Measurements from ENCODE around the gene TMEM171. TPM values are rescaled to one million over a fixed set of nuclear protein-coding genes. Genes with fewer than 3 reads are reported as not detected.

Gene TMEM171
- total RNA-seq, 2 donors from 2014 or later = 0.57 to 0.73 TPM

- peaks cover 15% of the 10 kb centered on the region for H3K9me3 ChIP-seq (ENCODE audit: control insufficient read depth, low read length)
- DNase-seq = no peak
- Mint-ChIP-seq H3K36me3 (ENCODE audit: low read depth) (no peaks in the 10 kb centered on the region), H3K27me3 (ENCODE audit: insufficient read depth) (no peaks in the 10 kb centered on the region), H3K4me3 (no peak overlapping the region), H3K4me1 (no peaks in the 10 kb centered on the region), H3K9me3 (peaks cover 20% of the 10 kb centered on the region), H3K27ac (no peak overlapping the region)
- WGBS, 2 experiments (ENCODE audit: insufficient coverage in 1 of 2, insufficient read length in 1 of 2) = 75 to 97% methylated on average over 1 of the region's 1 CpG
- no peaks in the 10 kb centered on the region for H3K27me3 ChIP-seq (ENCODE audit: control insufficient read depth, insufficient read depth, low read length, poor library complexity, severe bottlenecking)
- no peak overlapping the region for H3K4me3 ChIP-seq (ENCODE audit: low read length)
- no peaks in the 10 kb centered on the region for H3K4me1 ChIP-seq (ENCODE audit: control insufficient read depth, insufficient read depth, low read length)
- no peak for TF ChIP-seq CTCF (conservative IDR thresholded peaks at IDR 0.05)
- H3K27ac ChIP-seq (ENCODE audit: low read depth, low read length) = no peak overlapping the region
- H3K9ac ChIP-seq (ENCODE audit: extremely low read depth, low read length, poor library complexity, severe bottlenecking) = no peak overlapping the region
- no peaks in the 10 kb centered on the region for H3K36me3 ChIP-seq (ENCODE audit: control insufficient read depth, insufficient read depth, low read length)
Measured at GRCh38 chr5:73096239-73096575, 24.2 kb upstream of the TMEM171 start.

GRCh38 chr5:73097740-73098139 is 22.6 kb upstream of the TMEM171 start:
- TF ChIP-seq CTCF (conservative IDR thresholded peaks at IDR 0.05) = no peak
- Histone ChIP-seq H3K27ac (ENCODE audit: low read depth, low read length) (no peak overlapping the region), H3K36me3 (ENCODE audit: control insufficient read depth, insufficient read depth, low read length) (no peaks in the 10 kb centered on the region), H3K4me1 (ENCODE audit: control insufficient read depth, insufficient read depth, low read length) (no peaks in the 10 kb centered on the region), H3K4me3 (ENCODE audit: low read length) (no peak overlapping the region), H3K27me3 (ENCODE audit: control insufficient read depth, insufficient read depth, low read length, poor library complexity, severe bottlenecking) (no peaks in the 10 kb centered on the region), H3K9me3 (ENCODE audit: control insufficient read depth, low read length) (peaks cover 15% of the 10 kb centered on the region), H3K9ac (ENCODE audit: extremely low read depth, low read length, poor library complexity, severe bottlenecking) (no peak overlapping the region)
- Mint-ChIP-seq H3K27me3 (ENCODE audit: insufficient read depth) (no peaks in the 10 kb centered on the region), H3K4me1 (no peaks in the 10 kb centered on the region), H3K36me3 (ENCODE audit: low read depth) (no peaks in the 10 kb centered on the region), H3K9me3 (peaks cover 20% of the 10 kb centered on the region), H3K27ac (no peak overlapping the region), H3K4me3 (no peak overlapping the region)
- WGBS, 2 experiments (ENCODE audit: insufficient coverage in 1 of 2, insufficient read length in 1 of 2) = 84 to 93% methylated on average over 2 of the region's 2 CpGs
- DNase-seq = no peak

GRCh38 chr5:73100109-73100508 is 20.3 kb upstream of the TMEM171 start:
- H3K27ac ChIP-seq (ENCODE audit: low read depth, low read length) = no peak overlapping the region
- peaks cover 15% of the 10 kb centered on the region for H3K9me3 ChIP-seq (ENCODE audit: control insufficient read depth, low read length)
- H3K27me3 ChIP-seq (ENCODE audit: control insufficient read depth, insufficient read depth, low read length, poor library complexity, severe bottlenecking) = no peaks in the 10 kb centered on the region
- H3K4me3 ChIP-seq (ENCODE audit: low read length) = no peak overlapping the region
- Mint-ChIP-seq H3K27me3 (ENCODE audit: insufficient read depth) (no peaks in the 10 kb centered on the region), H3K36me3 (ENCODE audit: low read depth) (no peaks in the 10 kb centered on the region), H3K4me1 (no peaks in the 10 kb centered on the region), H3K9me3 (peaks cover 20% of the 10 kb centered on the region), H3K4me3 (no peak overlapping the region), H3K27ac (no peak overlapping the region)
- H3K36me3 ChIP-seq (ENCODE audit: control insufficient read depth, insufficient read depth, low read length) = no peaks in the 10 kb centered on the region
- H3K4me1 ChIP-seq (ENCODE audit: control insufficient read depth, insufficient read depth, low read length) = no peaks in the 10 kb centered on the region
- H3K9ac ChIP-seq (ENCODE audit: extremely low read depth, low read length, poor library complexity, severe bottlenecking) = no peak overlapping the region
- WGBS, 2 experiments (ENCODE audit: insufficient coverage in 1 of 2, insufficient read length in 1 of 2) = 95 to 97% methylated on average over 3 to 4 of the region's 4 CpGs
- DNase-seq = no peak
- no peak for TF ChIP-seq CTCF (conservative IDR thresholded peaks at IDR 0.05)

Measured in endodermal cell (in vitro differentiated cells).